HCT116 (cell line): ENCODE measurements around the gene DOK6. TPM values are rescaled to one million over a fixed set of nuclear protein-coding genes. Genes with fewer than 3 reads are reported as not detected.

Source experiments
- ATAC-seq: fragments of 200-7000 bp; cut with Tn5 transposase; 2 replicates; pipeline ENCODE4 v1.9.1; 2020; ENCODE audit warnings: mild to moderate bottlenecking, moderate library complexity
- BruUV-seq: library from RNA; stranded (reverse); fragments of 400-500 nt; replicated peaks from 2 replicates; lab custom pipeline; 2021; lab: Mats Ljungman, UMichigan
- CTCF ChIA-PET: fragments of 300-600 bp; sonication (Branson Sonifier 250); formaldehyde crosslinking; loops from one replicate; lab custom pipeline; 2021; ENCODE audit warnings: antibody characterized with exemption; lab: Charles Lee
- POLR2A ChIA-PET: fragments of 300-600, 350-600 bp; sonication (Branson Sonifier 250); formaldehyde crosslinking; loops from one replicate; lab custom pipeline; 2021; ENCODE audit warnings: antibody characterized with exemption; lab: Charles Lee
- RAD21 ChIA-PET, 2 experiments: fragments of 300-600 bp; sonication (Branson Sonifier 250); formaldehyde crosslinking; loops; one replicate each; lab custom pipeline; 2023; ENCODE audit warnings: low total read pairs in 2 of 2; ENCODE audit not compliant: uncharacterized antibody in 2 of 2, unreplicated experiment in 2 of 2, low non-redundant PET in 1 of 2; lab: Charles Lee
- DNase-seq: peaks from one replicate; pipeline ENCODE4 v3.0.0-alpha.2; 2010; ENCODE audit warnings: low read depth, low spot score
- H2AFZ ChIP-seq: fragments of 200-600 bp; shearing (Covaris generic), sonication (generic); 2 replicates; pipeline ENCODE4 v1.6.1; 2017; ENCODE audit warnings: low read depth, mixed run types, mixed read lengths, antibody characterized with exemption, low read length; ENCODE audit not compliant: poor library complexity, severe bottlenecking
- H3K27ac ChIP-seq: 2 replicates; pipeline ENCODE4 v1.5.1; 2012; ENCODE audit warnings: low read depth, low read length
- H3K27me3 ChIP-seq: fragments of 200-600 bp; sonication (generic); 2 replicates; pipeline ENCODE4 v1.6.1; 2016; ENCODE audit warnings: mixed run types, low read length, mixed read lengths; ENCODE audit not compliant: insufficient read depth
- H3K36me3 ChIP-seq, 2 experiments: fragments of 200-500 bp in 1 of 2; fragments of 200-600 bp in 1 of 2; sonication (Bioruptor generic) in 1 of 2; sonication (generic) in 1 of 2; 2 replicates each; pipeline versions ENCODE4 v1.5.1 to v1.6.1; 2014 to 2016; ENCODE audit warnings: low read length in 2 of 2, inconsistent platforms in 1 of 2, mixed read lengths in 1 of 2, mixed run types in 1 of 2; ENCODE audit not compliant: insufficient read depth in 2 of 2, control insufficient read depth in 1 of 2
- H3K4me1 ChIP-seq, 2 experiments: fragments of 200-600 bp in 1 of 2; sonication (generic) in 1 of 2; 2 replicates each; pipeline versions ENCODE4 v1.5.1 to v1.6.1; 2012 to 2017; ENCODE audit warnings: low read length in 2 of 2, inconsistent platforms in 1 of 2, mild to moderate bottlenecking in 1 of 2, mixed read lengths in 1 of 2, mixed run types in 1 of 2, moderate library complexity in 1 of 2; ENCODE audit not compliant: insufficient read depth in 2 of 2, control insufficient read depth in 1 of 2
- H3K4me2 ChIP-seq: fragments of 200-600 bp; sonication (generic); 2 replicates; pipeline ENCODE4 v1.6.1; 2017; ENCODE audit warnings: mixed run types, low read length, mixed read lengths
- H3K4me3 ChIP-seq, 2 experiments: fragments of 200-600 bp in 1 of 2; sonication (generic) in 1 of 2; replicated peaks in 1 of 2; 2 replicates each; pipeline ENCODE4 v1.5.1; 2011 to 2016; ENCODE audit warnings: low read length in 2 of 2, control low read depth in 1 of 2, low read depth in 1 of 2, mild to moderate bottlenecking in 1 of 2, mixed read lengths in 1 of 2, mixed run types in 1 of 2
- H3K79me2 ChIP-seq: fragments of 200-600 bp; sonication (generic); 2 replicates; pipeline ENCODE4 v1.6.1; 2017; ENCODE audit warnings: mild to moderate bottlenecking, mixed run types, low read length, moderate library complexity, mixed read lengths; ENCODE audit not compliant: insufficient read depth
- H3K9ac ChIP-seq: fragments of 200-600 bp; sonication (generic); 2 replicates; pipeline ENCODE4 v1.6.1; 2016; ENCODE audit warnings: low read length, mixed read lengths
- H3K9me2 ChIP-seq: fragments of 200-600 bp; sonication (generic), shearing (Covaris generic); 2 replicates; pipeline ENCODE4 v1.6.1; 2017; ENCODE audit warnings: mixed run types, mild to moderate bottlenecking, moderate library complexity; ENCODE audit not compliant: insufficient read depth
- H3K9me3 ChIP-seq, 2 experiments: fragments of 200-500 bp in 1 of 2; fragments of 200-600 bp in 1 of 2; sonication (Bioruptor generic) in 1 of 2; sonication (generic) in 1 of 2; 2 replicates each; pipeline ENCODE4 v1.6.1; 2014 to 2017; ENCODE audit warnings: low read length in 2 of 2, mixed read lengths in 2 of 2, inconsistent platforms in 1 of 2, low read depth in 1 of 2, mild to moderate bottlenecking in 1 of 2, mixed run types in 1 of 2, moderate library complexity in 1 of 2; ENCODE audit not compliant: control insufficient read depth in 1 of 2, insufficient read depth in 1 of 2
- H4K20me1 ChIP-seq: fragments of 200-600 bp; sonication (generic), shearing (Covaris generic); 2 replicates; pipeline ENCODE4 v1.6.1; 2017; ENCODE audit warnings: mixed run types, mild to moderate bottlenecking, moderate library complexity; ENCODE audit not compliant: insufficient read depth
- ATF3 ChIP-seq: IDR thresholded peaks from 2 replicates; pipeline ENCODE4 v1.6.1; 2012
- CBX3 ChIP-seq: IDR thresholded peaks from 2 replicates; pipeline ENCODE4 v1.6.1; 2012; ENCODE audit warnings: low read depth
- CEBPB ChIP-seq: IDR thresholded peaks from 2 replicates; pipeline ENCODE4 v1.6.1; 2012; ENCODE audit warnings: low read depth
- EGR1 ChIP-seq: IDR thresholded peaks from 2 replicates; pipeline ENCODE4 v1.6.1; 2012; ENCODE audit warnings: low read depth
- ELF1 ChIP-seq: IDR thresholded peaks from 2 replicates; pipeline ENCODE4 v1.6.1; 2012; ENCODE audit warnings: low read depth, borderline replicate concordance
- EZH2phosphoT487 ChIP-seq: fragments of 200-600 bp; IDR thresholded peaks from 2 replicates; pipeline ENCODE4 v1.6.1; 2018; ENCODE audit warnings: antibody characterized with exemption, borderline replicate concordance
- FOSL1 ChIP-seq: IDR thresholded peaks from 2 replicates; pipeline ENCODE4 v1.6.1; 2012; ENCODE audit warnings: low read depth
- MAX ChIP-seq: IDR thresholded peaks from 2 replicates; pipeline ENCODE4 v1.6.1; 2012
- SIN3A ChIP-seq: IDR thresholded peaks from 2 replicates; pipeline ENCODE4 v1.6.1; 2012; ENCODE audit warnings: low read depth
- SRF ChIP-seq: IDR thresholded peaks from 2 replicates; pipeline ENCODE4 v1.6.1; 2012; ENCODE audit warnings: low read depth
- TCF7L2 ChIP-seq: IDR thresholded peaks from 2 replicates; pipeline ENCODE4 v1.7.0; 2011; ENCODE audit warnings: borderline replicate concordance, inconsistent platforms; ENCODE audit not compliant: insufficient read depth, insufficient read length; ENCODE audit errors: extremely low read depth
- YY1 ChIP-seq: IDR thresholded peaks from 2 replicates; pipeline ENCODE4 v1.6.1; 2011; ENCODE audit warnings: low read length, low read depth, moderate library complexity, mild to moderate bottlenecking; ENCODE audit not compliant: insufficient replicate concordance; ENCODE audit errors: extremely low read depth
- ZFX ChIP-seq: fragments of 450-650 bp; IDR thresholded peaks from 2 replicates; pipeline ENCODE4 v1.6.1; 2017
- intact Hi-C: fragments of 100-400 bp; cut with micrococcal nuclease; formaldehyde crosslinking; loops from 2 replicates; pipeline ENCODE4 v1.10.0; 2022
- total RNA-seq: library from RNA; stranded (reverse); gene quantifications from one replicate; pipeline ENCODE4 v1.2.1, GENCODE V29; 2021; ENCODE audit not compliant: unreplicated experiment
- TF ChIP-seq, protein P1 (sequence below): IDR thresholded peaks from 2 replicates; pipeline ENCODE4 v1.6.1; 2011; ENCODE audit warnings: mild to moderate bottlenecking, low read length, moderate library complexity; ENCODE audit not compliant: insufficient replicate concordance; ENCODE audit errors: extremely low read depth

DOK6 gene
- total RNA-seq, 1 experiment from 2014 or later, result not detected

DNA sequence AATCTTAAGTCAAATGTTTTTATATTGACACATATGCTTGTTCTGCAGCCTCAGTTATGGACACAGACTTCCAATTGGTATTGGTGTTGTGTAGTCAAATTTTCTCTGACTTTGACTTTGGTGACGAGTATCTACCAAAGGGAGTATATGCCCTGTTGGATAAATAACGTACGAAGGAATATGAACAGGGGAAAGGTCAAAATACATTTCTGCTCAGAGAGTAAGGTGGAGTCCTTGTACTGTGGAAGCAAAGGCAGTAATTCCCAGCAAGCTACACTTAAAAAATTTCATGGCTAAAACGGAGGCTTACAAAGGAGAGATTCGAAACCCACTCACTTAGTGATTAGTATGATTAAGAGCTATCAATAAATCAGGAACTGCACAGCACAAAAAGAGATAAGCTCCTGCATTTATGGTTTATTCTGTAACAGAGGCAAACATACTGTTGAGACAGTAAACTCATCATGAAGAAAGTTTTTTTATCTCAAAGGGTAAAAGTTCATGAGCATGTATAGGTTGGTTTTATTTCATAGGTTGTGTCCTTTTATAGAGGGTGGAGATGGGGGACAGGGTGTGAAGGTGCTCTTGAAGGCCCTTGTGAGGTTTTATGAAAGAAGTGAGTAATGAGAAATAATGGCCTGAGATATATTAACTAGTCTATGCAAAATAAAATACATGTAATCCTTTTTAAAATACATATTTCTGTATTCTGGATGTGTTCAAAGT is 404.3 kb downstream of the DOK6 start:
- Histone ChIP-seq H3K36me3 (no peaks in the 10 kb centered on the region), H3K9me3 (no peaks in the 10 kb centered on the region), H3K9me2 (no peaks in the 10 kb centered on the region), H2AFZ (no peak overlapping the region), H3K79me2 (no peaks in the 10 kb centered on the region), H3K4me2 (no peak overlapping the region), H3K27me3 (no peaks in the 10 kb centered on the region)
- BruUV-seq, result no TSS peak
- CTCF ChIA-PET, result no interaction called here
- no peak for ATAC-seq
- TF ChIP-seq EGR1 (no peak), FOSL1 (no peak), TCF7L2 (no peak)
- TF ChIP-seq, all 23 proteins: peak for 0
- ChIA-PET POLR2A (no interaction called here), RAD21 (no interaction called here)
- no peak overlapping the region for H3K9ac ChIP-seq
- intact Hi-C loops, result no loop called here
- DNase-seq, result no peak
- no peak overlapping the region for H3K27ac ChIP-seq
- no peaks in the 10 kb centered on the region for H3K4me1 ChIP-seq
- H4K20me1 ChIP-seq, result no peaks in the 10 kb centered on the region
- H3K4me3 ChIP-seq, result no peak overlapping the region

GRCh38 chr18:69808399-69808798 is 407.7 kb downstream of the DOK6 start:
- RAD21 ChIA-PET, result no interaction called here
- POLR2A ChIA-PET, result no interaction called here
- Histone ChIP-seq H3K4me2 (no peak overlapping the region), H3K36me3 (no peaks in the 10 kb centered on the region), H3K4me1 (no peaks in the 10 kb centered on the region), H3K9me3 (no peaks in the 10 kb centered on the region), H2AFZ (no peak overlapping the region), H3K79me2 (no peaks in the 10 kb centered on the region), H3K9ac (no peak overlapping the region), H3K9me2 (no peaks in the 10 kb centered on the region), H3K27me3 (no peaks in the 10 kb centered on the region)
- ATAC-seq (no peak), DNase-seq (no peak)
- CTCF ChIA-PET, result no interaction called here
- TF ChIP-seq SIN3A (no peak), EZH2phosphoT487 (no peak), YY1 (no peak), CEBPB (no peak), ATF3 (no peak), ZFX (no peak), SRF (no peak), MAX (no peak), CBX3 (no peak), FOSL1 (no peak), ELF1 (no peak)
- TF ChIP-seq, protein P1, sequence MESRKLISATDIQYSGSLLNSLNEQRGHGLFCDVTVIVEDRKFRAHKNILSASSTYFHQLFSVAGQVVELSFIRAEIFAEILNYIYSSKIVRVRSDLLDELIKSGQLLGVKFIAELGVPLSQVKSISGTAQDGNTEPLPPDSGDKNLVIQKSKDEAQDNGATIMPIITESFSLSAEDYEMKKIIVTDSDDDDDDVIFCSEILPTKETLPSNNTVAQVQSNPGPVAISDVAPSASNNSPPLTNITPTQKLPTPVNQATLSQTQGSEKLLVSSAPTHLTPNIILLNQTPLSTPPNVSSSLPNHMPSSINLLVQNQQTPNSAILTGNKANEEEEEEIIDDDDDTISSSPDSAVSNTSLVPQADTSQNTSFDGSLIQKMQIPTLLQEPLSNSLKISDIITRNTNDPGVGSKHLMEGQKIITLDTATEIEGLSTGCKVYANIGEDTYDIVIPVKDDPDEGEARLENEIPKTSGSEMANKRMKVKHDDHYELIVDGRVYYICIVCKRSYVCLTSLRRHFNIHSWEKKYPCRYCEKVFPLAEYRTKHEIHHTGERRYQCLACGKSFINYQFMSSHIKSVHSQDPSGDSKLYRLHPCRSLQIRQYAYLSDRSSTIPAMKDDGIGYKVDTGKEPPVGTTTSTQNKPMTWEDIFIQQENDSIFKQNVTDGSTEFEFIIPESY, result no peak
- TF ChIP-seq, all 23 proteins: peak for 0
- Histone ChIP-seq H3K4me3 (no peak overlapping the region), H4K20me1 (no peaks in the 10 kb centered on the region), H3K27ac (no peak overlapping the region)
- BruUV-seq, result no TSS peak
- intact Hi-C loops, result no loop called here
